Breast epithelium (tissue), 3 donors: ENCODE measurements around the gene VAMP4.

Experiments used
- POLR2A ChIP-seq: fragments of 450-650 bp; IDR thresholded peaks from one replicate; pipeline ENCODE4 v1.6.1; 2016; ENCODE audit warnings: antibody characterized with exemption, mild to moderate bottlenecking, moderate library complexity
- TF ChIP-seq, protein P1 (sequence below), 3 donors: fragments of 450-650 bp; IDR thresholded peaks; one replicate each; pipeline ENCODE4 v1.5.1; 2016 to 2017; ENCODE audit warnings: antibody characterized with exemption in 3 of 3, mild to moderate bottlenecking in 3 of 3, moderate library complexity in 3 of 3

DNA sequence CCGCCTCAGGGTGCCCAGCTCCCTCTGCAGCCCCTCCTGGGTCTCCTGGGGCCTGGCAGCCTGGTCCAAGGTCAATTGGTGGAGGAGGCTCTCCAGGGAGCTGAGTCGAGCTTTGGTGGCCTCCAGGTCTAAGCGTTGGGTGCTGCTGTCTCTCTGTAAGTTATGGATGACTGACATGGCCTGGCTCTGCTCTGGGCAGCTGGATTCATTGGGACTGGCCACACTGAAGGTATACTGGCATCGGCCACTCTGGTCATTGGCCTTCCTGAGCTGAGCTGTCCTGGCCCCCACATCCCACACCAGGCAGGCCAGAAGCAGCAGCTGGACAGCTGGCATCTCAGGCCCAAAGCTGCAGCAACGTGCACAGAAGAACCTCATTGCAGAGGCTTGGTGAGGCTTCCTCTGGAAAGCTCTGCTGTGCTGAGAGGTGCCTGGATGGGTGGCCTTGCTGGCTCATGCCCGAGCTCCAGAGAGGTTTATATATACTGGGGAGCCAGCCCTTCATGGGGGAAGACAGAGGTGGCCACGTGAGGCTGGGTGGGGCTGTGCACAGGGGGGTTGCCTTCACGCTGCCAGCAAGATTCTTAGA lies 89.5 kb downstream of the VAMP4 start, which contains the start of gene MYOC:
- no peak for TF ChIP-seq POLR2A
- TF ChIP-seq, protein P1, sequence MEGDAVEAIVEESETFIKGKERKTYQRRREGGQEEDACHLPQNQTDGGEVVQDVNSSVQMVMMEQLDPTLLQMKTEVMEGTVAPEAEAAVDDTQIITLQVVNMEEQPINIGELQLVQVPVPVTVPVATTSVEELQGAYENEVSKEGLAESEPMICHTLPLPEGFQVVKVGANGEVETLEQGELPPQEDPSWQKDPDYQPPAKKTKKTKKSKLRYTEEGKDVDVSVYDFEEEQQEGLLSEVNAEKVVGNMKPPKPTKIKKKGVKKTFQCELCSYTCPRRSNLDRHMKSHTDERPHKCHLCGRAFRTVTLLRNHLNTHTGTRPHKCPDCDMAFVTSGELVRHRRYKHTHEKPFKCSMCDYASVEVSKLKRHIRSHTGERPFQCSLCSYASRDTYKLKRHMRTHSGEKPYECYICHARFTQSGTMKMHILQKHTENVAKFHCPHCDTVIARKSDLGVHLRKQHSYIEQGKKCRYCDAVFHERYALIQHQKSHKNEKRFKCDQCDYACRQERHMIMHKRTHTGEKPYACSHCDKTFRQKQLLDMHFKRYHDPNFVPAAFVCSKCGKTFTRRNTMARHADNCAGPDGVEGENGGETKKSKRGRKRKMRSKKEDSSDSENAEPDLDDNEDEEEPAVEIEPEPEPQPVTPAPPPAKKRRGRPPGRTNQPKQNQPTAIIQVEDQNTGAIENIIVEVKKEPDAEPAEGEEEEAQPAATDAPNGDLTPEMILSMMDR (IDR thresholded peaks at IDR 0.05): no peak
